ENCODE measurements around the gene MLST8.

DNA sequence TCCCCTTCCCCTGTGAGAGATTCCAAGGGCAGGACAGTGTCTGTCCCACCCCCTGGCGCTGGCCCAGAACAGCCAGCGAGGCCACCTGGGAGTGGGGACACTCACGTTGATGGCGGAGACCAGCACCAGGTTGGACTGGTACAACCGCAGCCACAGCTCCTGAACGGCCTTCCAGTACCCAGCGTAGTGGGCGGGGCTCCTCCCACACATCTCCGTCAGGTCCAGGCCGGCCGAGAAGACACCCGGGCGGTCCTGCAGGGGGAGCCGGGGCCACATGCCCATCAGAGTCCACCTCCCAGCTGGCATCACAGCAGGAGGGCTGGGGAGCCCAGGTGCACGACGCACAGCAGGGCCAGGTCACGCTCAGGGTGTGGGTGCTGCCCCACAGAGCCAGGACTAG, 39.0 kb downstream of the MLST8 start:
- TF ChIP-seq CTCF (IDR thresholded peaks at IDR 0.05) (no peak), POLR2A (IDR thresholded peaks at IDR 0.05) (no peak)
